ENCODE results near the gene BIN1.
A peak's percentile ranks its signal among the peaks of the same experiment; 100 is the strongest.

The BIN1 gene

GRCh38 chr2:127106991-127107621 lies at the start of gene BIN1:
BIN1 (minus strand) TSS chr2:127107154; CDS start chr2:127106943, 211 bp downstream.
- Mint-ChIP-seq H3K4me1 (no peaks in the 10 kb centered on the region), H3K27ac (peak within 1 kb of the TSS; percentile 77), H3K9me3 (no peaks in the 10 kb centered on the region), H3K4me3 (peak within 1 kb of the TSS; percentile 83), H3K36me3 (no peaks in the 10 kb centered on the region)
- ATAC-seq (peak; percentile 88), DNase-seq (ENCODE audit: low spot score in 2 of 2) (peak; percentile 48 to 84)

GRCh38 chr2:127155947-127156346 lies 49.0 kb upstream of the BIN1 start:
- Mint-ChIP-seq H3K27ac (no peak overlapping the region), H3K9me3 (no peaks in the 10 kb centered on the region), H3K36me3 (no peaks in the 10 kb centered on the region), H3K4me1 (no peaks in the 10 kb centered on the region), H3K4me3 (no peak overlapping the region)
- ATAC-seq (no peak), DNase-seq (ENCODE audit: low spot score in 2 of 2) (no peak)

GRCh38 chr2:127155028-127155581 lies 48.2 kb upstream of the BIN1 start:
- no peak for ATAC-seq
- no peaks in the 10 kb centered on the region for H3K4me1 Mint-ChIP-seq
- H3K4me3 Mint-ChIP-seq = no peak overlapping the region
- no peaks in the 10 kb centered on the region for H3K9me3 Mint-ChIP-seq
- no peaks in the 10 kb centered on the region for H3K36me3 Mint-ChIP-seq
- DNase-seq (ENCODE audit: low spot score in 2 of 2) = no peak
- H3K27ac Mint-ChIP-seq = no peak overlapping the region

GRCh38 chr2:127154396-127154795 lies 47.4 kb upstream of the BIN1 start:
- no peaks in the 10 kb centered on the region for H3K9me3 Mint-ChIP-seq
- DNase-seq (ENCODE audit: low spot score in 2 of 2) = no peak
- H3K27ac Mint-ChIP-seq = no peak overlapping the region
- H3K4me1 Mint-ChIP-seq = no peaks in the 10 kb centered on the region
- no peak for ATAC-seq
- H3K36me3 Mint-ChIP-seq = no peaks in the 10 kb centered on the region
- H3K4me3 Mint-ChIP-seq = no peak overlapping the region

- DNase-seq (ENCODE audit: low spot score in 2 of 2) (no peak), ATAC-seq (peak; percentile 31)
- H3K4me1 Mint-ChIP-seq = no peaks in the 10 kb centered on the region
- no peak overlapping the region for H3K4me3 Mint-ChIP-seq
- H3K27ac Mint-ChIP-seq = no peak overlapping the region
- no peaks in the 10 kb centered on the region for H3K36me3 Mint-ChIP-seq
- H3K9me3 Mint-ChIP-seq = no peaks in the 10 kb centered on the region
Observed at GRCh38 chr2:127153691-127154158, 46.8 kb upstream of the BIN1 start.

GRCh38 chr2:127150996-127151395 lies 44.0 kb upstream of the BIN1 start:
- no peak overlapping the region for H3K27ac Mint-ChIP-seq
- no peak overlapping the region for H3K4me3 Mint-ChIP-seq
- ATAC-seq (no peak), DNase-seq (ENCODE audit: low spot score in 2 of 2) (no peak)
- no peaks in the 10 kb centered on the region for H3K4me1 Mint-ChIP-seq
- H3K36me3 Mint-ChIP-seq = no peaks in the 10 kb centered on the region
- no peaks in the 10 kb centered on the region for H3K9me3 Mint-ChIP-seq

- H3K4me3 Mint-ChIP-seq = no peak overlapping the region
- DNase-seq (ENCODE audit: low spot score in 2 of 2) (no peak), ATAC-seq (no peak)
- no peaks in the 10 kb centered on the region for H3K36me3 Mint-ChIP-seq
- H3K27ac Mint-ChIP-seq = no peak overlapping the region
- no peaks in the 10 kb centered on the region for H3K9me3 Mint-ChIP-seq
- no peaks in the 10 kb centered on the region for H3K4me1 Mint-ChIP-seq
Observed at GRCh38 chr2:127149384-127149783, 42.4 kb upstream of the BIN1 start.

GRCh38 chr2:127146820-127147502 lies 40.0 kb upstream of the BIN1 start:
- H3K27ac Mint-ChIP-seq = no peak overlapping the region
- DNase-seq (ENCODE audit: low spot score in 2 of 2) (no peak), ATAC-seq (no peak)
- no peaks in the 10 kb centered on the region for H3K9me3 Mint-ChIP-seq
- no peaks in the 10 kb centered on the region for H3K4me1 Mint-ChIP-seq
- no peaks in the 10 kb centered on the region for H3K36me3 Mint-ChIP-seq
- H3K4me3 Mint-ChIP-seq = no peak overlapping the region

- DNase-seq (ENCODE audit: low spot score in 2 of 2) (no peak), ATAC-seq (no peak)
- no peaks in the 10 kb centered on the region for H3K36me3 Mint-ChIP-seq
- H3K4me3 Mint-ChIP-seq = no peak overlapping the region
- no peaks in the 10 kb centered on the region for H3K9me3 Mint-ChIP-seq
- no peaks in the 10 kb centered on the region for H3K4me1 Mint-ChIP-seq
- no peak overlapping the region for H3K27ac Mint-ChIP-seq
Observed at GRCh38 chr2:127146071-127146725, 39.2 kb upstream of the BIN1 start.

GRCh38 chr2:127145280-127145895 lies 38.4 kb upstream of the BIN1 start:
- no peak for ATAC-seq
- no peaks in the 10 kb centered on the region for H3K4me1 Mint-ChIP-seq
- no peak for DNase-seq (ENCODE audit: low spot score in 2 of 2)
- H3K4me3 Mint-ChIP-seq = no peak overlapping the region
- no peaks in the 10 kb centered on the region for H3K9me3 Mint-ChIP-seq
- H3K27ac Mint-ChIP-seq = peak overlapping the region; percentile 40
- H3K36me3 Mint-ChIP-seq = no peaks in the 10 kb centered on the region

GRCh38 chr2:127143841-127144782 lies 37.2 kb upstream of the BIN1 start:
- no peak overlapping the region for H3K4me3 Mint-ChIP-seq
- peak overlapping the region; percentile 38 for H3K27ac Mint-ChIP-seq
- H3K36me3 Mint-ChIP-seq = no peaks in the 10 kb centered on the region
- no peaks in the 10 kb centered on the region for H3K9me3 Mint-ChIP-seq
- ATAC-seq (no peak), DNase-seq (ENCODE audit: low spot score in 2 of 2) (no peak)
- no peaks in the 10 kb centered on the region for H3K4me1 Mint-ChIP-seq

GRCh38 chr2:127142663-127143630 lies 36.0 kb upstream of the BIN1 start:
- Mint-ChIP-seq H3K27ac (peak overlapping the region; percentile 38), H3K4me1 (no peaks in the 10 kb centered on the region), H3K9me3 (no peaks in the 10 kb centered on the region), H3K4me3 (no peak overlapping the region), H3K36me3 (no peaks in the 10 kb centered on the region)
- ATAC-seq = no peak
- no peak for DNase-seq (ENCODE audit: low spot score in 2 of 2)

GRCh38 chr2:127140538-127140937 lies 33.6 kb upstream of the BIN1 start:
- Mint-ChIP-seq H3K4me1 (no peaks in the 10 kb centered on the region), H3K27ac (no peak overlapping the region), H3K36me3 (no peaks in the 10 kb centered on the region), H3K4me3 (no peak overlapping the region), H3K9me3 (no peaks in the 10 kb centered on the region)
- ATAC-seq (no peak), DNase-seq (ENCODE audit: low spot score in 2 of 2) (no peak)

GRCh38 chr2:127139766-127140165 lies 32.8 kb upstream of the BIN1 start:
- DNase-seq (ENCODE audit: low spot score in 2 of 2) (no peak), ATAC-seq (no peak)
- H3K36me3 Mint-ChIP-seq = no peaks in the 10 kb centered on the region
- no peak overlapping the region for H3K27ac Mint-ChIP-seq
- H3K9me3 Mint-ChIP-seq = no peaks in the 10 kb centered on the region
- no peak overlapping the region for H3K4me3 Mint-ChIP-seq
- no peaks in the 10 kb centered on the region for H3K4me1 Mint-ChIP-seq

All from stimulated activated effector memory CD8-positive, alpha-beta T cell treated with anti-CD3 and anti-CD28 coated beads, Interleukin-12 subunit alpha, Interleukin-12 subunit beta, amount 100 ng/mL, for 72 hours (primary cell).